ENCODE measurements around the gene FAM167B. TPM values are rescaled to one million over a fixed set of nuclear protein-coding genes. Genes with fewer than 3 reads are reported as not detected.
"Not testable (repeated sequence)": the region's sequence is repeated elsewhere in the genome, so short reads cannot be mapped to it uniquely, and the experiment has no call there.

FAM167B gene
- polyA plus RNA-seq, 3 donors = 8.5 to 10.5 (median 10.3) TPM

DNA sequence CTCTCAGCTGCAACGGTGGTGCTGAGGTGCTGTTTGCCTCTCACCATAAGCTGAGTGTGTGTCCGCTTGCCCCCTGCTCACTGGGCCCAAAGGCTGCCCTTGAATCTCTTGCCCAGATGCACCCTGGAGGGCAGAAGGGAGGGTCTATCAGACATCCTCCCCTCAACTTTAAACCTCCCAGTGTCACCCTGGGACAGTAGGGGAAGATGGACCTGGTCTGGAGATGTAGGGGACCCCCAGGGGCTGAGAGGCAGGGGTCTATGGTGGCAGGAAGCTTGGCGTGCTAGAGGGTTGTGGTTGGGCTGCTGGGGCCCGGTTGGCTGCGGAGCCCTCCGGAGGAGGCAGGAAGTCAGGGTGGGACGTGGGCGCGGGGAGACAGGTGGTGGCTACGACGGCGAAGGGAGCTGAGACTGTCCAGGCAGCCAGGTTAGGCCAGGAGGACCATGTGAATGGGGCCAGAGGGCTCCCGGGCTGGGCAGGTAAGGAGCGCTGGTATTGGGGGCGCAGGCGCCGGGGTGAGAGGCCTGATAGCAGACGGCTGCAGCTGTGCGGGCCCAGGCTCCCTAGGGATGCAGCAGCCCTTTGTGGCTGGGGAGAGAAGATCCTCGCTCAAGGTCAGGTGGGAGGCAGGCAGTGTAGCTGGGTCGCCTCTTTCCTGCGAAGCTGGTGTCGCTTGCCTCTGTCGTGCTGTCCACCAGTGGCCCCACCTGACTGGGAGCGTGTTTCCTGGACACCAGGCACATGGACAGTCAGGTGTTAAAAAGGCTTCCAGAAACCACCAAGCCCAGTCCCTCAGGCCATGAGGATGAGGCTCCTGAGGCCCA, 4.1 kb downstream of the FAM167B start, which contains the start of gene LCK:
Gene LCK (plus strand): TSS at position 373 of the 824 bp plus-strand sequence. CDS start 23,065 bp downstream, outside the sequence.
- no peak for DNase-seq

DNA sequence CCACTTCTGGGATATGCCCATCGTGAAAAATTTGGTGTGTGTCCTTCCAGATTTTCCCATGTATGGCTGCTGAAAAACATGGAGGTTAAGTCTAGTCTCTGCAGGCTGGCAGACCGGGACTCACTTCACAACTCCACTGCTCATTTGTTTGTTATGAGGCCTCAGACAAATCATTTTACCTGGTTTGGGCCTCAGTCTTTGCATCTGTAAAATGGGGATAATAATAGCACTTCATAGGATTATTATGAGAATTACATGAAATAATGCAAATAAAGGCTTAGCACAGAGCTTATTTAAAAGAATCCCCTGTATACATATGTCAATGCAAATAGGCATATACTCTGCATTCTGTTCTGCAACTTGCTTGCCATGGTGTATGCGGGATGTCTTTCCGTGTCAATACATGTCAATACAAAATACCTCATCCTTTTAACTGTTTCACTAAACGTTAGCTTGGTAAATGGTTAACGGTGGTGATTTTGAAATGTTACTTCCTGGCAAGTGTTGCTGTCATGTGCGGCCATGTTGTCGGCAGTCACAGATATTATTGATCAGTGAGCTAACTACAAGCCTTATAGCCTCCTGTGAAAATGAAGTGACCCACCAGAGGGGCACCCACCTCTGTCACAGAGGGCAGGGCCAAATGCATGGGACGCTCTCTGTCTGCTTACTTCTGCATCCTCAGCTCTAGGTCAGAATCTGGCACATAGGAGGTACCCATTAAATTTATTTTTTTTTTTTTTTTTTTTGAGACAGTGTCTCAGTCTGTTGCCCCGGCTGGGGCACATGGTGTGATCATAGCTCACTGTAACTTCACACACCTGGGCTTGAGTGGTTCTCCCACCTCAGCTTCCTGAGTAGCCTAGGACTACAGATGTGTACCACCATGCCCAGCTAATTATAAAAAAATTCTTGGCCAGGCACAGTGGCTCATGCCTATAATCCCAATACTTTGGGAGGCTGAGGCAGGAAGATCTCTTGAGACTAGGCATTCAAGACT, 8.3 kb downstream of the FAM167B start:
- no peak for DNase-seq

DNA sequence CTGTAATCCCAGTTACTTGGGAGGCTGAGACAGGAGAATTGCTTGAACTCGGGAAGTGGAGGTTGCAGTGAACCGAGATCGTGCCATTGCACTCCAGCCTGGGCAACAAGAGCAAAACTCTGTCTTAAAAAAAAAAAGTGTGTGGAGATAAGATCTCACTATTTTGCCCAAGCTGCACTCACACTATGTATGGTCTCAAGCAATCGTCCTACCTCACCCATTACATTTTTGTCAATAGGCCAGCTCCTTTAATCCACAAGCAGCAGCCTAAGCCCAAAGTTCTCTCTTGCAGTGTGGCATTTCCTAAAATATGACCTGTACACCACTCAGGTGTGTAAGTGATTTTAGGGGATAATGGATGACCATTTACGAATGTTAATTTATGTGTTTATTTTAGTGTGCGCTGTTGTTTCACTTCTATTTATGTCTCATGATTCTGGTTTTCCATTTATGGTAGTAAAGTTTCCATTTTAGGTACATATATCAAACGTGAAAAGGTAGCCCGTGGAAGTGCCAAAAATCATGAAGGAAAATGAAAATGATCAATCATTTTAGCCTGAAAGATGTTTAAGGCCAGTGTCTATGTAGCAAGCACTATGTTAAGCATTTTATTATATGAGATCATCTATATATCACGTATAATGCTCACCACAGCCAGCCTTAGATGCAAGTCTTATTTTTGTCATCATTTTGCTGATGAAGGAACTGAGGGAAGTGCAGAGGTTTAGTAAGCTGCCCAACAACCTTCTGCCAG, 9.6 kb downstream of the FAM167B start:
- DNase-seq = no peak

DNA sequence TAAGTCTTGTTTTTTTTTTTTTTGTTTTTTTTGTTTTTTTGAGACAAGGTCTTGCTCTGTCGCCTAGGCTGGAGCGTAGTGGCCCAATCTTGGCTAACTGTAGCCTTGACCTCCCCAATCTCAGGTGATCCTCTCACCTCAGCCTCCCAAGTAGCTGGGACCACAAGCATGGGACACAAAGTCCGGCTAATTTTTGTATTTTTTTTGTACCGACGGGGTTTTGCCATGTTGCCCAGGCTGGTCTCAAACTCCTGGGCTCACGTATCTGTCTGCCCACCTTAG, 10.1 kb downstream of the FAM167B start:
- no peak for DNase-seq

DNA sequence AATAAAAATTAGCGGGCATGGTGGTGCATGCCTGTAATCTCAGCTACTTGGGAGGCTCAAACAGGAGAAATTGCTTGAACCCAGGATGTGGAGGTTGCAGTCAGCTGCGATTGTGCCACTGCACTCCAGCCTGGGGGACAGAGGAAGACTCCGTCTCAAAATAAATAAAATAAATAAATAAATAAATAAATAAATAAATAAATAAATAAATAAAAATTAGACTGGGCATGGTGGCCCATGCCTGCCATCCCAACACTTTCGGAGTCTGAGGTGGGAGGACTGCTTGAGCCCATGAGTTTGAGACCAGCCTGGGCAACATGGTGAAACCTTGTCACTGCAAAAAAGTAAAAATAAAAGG, 16.2 kb downstream of the FAM167B start:
- DNase-seq = not testable (repeated sequence)

DNA sequence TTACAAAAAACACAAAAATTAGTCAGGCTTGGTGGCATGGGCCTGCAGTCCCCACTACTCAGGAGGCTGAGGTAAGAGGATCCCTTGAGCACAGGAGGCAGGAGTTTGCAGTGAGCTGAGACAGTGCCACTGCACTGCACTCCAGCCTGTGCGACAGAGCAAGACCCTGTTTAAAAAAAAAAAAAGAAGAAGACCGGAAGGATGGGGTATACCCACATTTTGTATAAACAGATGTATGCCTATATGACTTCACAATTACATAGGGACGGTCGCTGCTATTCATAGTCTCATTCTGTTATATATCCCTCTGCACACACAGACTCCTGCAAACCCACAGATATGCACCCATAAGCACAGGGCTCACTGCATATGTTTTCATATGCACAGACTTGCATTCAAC, 16.7 kb downstream of the FAM167B start:
- DNase-seq = no peak

DNA sequence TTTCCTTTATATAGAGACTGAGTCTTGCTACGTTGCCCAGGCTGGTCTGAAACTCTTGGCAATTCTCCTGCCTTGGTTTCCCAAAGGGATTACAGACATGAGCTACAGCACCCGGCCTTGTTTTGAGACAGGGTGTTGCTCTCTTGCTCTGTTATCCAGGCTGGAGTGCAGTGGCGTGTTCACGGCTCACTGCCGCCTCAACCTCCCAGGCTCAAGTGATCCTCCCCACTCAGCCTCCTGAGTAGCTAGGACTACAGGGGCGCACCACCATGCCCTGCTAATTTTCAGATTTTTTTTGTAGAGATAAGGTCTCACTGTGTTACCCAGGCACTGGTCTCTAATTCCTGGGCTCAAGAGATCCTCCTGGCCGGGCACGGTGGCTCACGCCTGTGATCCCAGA, 18.8 kb downstream of the FAM167B start:
- DNase-seq = no peak

DNA sequence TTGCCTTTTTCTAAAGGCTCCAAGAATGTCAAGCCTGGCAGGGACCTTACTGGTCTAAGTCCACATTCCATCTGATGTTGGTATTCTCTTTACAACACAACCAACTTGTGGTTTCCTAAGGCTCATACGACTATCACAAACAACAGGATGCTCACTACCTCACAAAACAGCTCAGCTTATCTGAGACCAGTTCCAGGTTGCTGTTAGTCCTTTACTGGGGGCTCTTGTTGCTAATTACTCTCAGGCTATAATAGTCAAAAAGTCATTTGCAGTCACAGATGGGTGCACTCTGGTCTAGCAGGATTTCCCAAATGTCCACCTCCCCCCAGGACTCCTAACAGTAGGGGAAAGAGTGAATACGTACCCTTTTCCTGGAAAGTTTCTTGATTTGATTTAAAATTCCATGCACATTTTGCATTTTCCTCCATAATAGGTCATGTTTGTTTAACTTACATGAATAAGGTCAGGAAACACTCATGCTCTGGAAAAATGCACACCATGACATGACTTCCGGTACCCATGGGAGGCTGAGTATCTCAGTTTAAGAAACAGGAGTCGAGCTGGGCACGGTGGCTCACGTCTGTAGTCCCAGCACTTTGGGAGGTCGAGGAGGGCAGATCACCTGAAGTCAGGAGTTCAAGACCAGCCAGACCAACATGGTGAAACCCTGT, 20.0 kb downstream of the FAM167B start:
- no peak for DNase-seq

DNA sequence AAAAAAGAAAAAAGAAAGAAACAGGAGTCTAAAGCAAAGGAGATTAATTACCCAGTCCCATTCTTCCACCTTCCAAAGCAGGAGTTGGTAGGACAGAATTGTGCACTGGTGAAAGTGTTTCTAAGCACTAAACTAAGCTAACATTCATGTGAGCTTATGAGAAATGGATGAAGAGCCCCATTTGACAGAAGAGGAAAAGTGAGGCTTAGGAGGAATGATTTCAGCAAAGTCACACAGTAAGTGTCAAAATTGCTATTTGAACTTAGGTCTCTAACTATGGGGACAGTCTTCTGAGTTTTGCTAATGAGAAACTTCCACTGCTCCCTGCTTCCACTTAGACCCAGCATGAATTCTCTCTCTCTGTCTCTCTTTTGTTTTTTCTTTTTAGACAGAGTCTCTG, 22.7 kb downstream of the FAM167B start:
- no peak for DNase-seq

DNA sequence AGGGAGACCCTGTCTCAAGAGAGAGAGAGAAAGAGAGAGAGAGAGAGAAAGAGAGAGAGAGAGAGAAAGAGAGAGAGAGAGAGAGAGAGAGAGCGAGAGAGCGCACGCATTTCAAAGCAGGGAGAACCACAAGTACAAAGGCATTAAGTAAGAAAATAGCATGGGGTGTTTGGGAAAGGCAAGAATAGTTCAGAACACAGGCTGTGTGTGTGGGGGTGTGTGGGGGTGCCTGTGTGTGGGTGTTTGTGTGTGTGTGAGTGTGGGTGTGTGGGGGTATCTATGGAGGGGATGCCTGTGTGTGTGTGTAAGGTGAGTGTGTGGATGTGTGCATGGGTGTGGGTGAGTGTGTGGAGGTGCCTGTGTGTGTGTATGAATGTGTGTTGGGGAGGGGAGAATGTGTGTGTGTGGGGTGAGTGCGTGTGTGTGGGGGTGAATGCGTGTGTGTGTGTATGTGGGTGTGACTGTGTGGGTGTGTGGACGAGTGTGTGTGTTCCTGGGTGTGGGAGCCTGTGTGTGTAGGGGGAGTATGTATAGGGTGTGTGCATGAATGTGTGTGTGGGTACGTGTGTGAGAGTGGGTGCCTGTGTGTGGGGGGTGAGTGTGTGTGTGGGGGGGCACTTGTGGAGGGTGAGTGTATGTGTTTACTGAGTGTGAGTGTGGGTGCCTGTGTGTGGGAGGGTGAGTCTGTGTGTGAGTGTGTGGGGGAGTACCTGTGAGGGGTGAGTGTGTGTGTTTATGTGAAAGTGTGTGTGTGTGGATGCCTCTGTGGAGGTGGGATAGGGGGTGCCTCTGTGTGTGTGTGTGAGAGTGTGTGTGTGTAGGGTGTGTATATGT, 25.8 kb downstream of the FAM167B start:
- no peak for DNase-seq

DNA sequence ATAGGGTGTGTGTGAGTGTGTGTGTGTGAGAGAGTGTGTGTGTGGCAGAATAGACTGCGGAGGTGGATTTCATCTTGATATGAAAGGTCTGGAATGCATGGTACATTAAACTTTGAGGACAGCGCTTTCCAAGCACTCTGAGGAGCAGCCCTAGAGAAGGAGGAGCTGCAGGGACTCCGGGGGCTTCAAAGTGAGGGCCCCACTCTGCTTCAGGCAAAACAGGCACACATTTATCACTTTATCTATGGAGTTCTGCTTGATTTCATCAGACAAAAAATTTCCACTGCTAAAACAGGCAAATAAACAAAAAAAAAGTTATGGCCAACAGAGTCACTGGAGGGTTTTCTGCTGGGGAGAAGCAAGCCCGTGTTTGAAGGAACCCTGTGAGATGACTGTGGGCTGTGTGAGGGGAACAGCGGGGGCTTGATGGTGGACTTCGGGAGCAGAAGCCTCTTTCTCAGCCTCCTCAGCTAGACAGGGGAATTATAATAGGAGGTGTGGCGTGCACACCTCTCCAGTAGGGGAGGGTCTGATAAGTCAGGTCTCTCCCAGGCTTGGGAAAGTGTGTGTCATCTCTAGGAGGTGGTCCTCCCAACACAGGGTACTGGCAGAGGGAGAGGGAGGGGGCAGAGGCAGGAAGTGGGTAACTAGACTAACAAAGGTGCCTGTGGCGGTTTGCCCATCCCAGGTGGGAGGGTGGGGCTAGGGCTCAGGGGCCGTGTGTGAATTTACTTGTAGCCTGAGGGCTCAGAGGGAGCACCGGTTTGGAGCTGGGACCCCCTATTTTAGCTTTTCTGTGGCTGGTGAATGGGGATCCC, 26.6 kb downstream of the FAM167B start:
- DNase-seq = no peak

DNA sequence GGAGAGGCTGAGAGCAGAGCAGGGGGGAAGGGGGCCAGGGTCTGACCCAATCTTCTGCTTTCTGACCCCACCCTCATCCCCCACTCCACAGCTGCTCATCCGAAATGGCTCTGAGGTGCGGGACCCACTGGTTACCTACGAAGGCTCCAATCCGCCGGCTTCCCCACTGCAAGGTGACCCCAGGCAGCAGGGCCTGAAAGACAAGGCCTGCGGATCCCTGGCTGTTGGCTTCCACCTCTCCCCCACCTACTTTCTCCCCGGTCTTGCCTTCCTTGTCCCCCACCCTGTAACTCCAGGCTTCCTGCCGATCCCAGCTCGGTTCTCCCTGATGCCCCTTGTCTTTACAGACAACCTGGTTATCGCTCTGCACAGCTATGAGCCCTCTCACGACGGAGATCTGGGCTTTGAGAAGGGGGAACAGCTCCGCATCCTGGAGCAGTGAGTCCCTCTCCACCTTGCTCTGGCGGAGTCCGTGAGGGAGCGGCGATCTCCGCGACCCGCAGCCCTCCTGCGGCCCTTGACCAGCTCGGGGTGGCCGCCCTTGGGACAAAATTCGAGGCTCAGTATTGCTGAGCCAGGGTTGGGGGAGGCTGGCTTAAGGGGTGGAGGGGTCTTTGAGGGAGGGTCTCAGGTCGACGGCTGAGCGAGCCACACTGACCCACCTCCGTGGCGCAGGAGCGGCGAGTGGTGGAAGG, 27.8 kb downstream of the FAM167B start:
- DNase-seq = no peak

DNA sequence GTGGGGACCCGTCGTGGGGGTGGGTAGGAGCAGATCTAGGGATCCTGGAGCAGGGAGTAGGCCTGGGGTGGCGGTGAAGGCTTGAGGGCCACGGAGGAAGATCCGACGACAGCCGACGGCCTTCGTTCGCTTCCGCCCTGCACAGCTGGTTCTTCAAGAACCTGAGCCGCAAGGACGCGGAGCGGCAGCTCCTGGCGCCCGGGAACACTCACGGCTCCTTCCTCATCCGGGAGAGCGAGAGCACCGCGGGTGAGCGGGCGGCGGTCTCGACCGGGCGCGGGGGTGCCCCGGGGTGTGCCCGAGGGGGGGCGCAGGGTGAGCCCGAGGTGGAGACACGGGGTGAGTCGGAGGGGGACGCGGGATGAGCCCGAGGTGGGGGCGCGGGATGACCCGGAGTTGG, 28.4 kb downstream of the FAM167B start:
- DNase-seq = no peak

DNA sequence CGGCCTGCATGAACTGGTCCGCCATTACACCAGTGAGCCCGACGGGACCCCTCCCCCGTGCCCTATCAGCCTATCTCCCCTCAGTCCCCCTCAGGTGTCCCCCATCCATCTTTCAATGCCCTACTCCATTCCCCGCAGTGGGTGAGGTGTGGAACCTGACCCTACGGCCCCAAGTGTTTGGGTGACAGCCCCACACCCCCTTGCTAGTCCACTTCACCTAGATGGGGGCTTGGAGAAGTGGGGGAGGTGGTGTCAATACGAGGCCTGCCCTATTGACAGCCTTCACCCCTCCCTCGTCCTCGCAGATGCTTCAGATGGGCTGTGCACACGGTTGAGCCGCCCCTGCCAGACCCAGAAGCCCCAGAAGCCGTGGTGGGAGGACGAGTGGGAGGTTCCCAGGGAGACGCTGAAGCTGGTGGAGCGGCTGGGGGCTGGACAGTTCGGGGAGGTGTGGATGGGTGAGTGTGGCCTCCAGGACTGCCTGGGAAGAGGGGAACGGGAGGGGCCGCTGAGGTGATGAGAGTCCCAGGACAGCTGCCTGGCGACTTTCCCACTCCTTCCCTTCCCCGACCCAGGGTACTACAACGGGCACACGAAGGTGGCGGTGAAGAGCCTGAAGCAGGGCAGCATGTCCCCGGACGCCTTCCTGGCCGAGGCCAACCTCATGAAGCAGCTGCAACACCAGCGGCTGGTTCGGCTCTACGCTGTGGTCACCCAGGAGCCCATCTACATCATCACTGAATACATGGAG, 29.2 kb downstream of the FAM167B start:
- DNase-seq = no peak

DNA sequence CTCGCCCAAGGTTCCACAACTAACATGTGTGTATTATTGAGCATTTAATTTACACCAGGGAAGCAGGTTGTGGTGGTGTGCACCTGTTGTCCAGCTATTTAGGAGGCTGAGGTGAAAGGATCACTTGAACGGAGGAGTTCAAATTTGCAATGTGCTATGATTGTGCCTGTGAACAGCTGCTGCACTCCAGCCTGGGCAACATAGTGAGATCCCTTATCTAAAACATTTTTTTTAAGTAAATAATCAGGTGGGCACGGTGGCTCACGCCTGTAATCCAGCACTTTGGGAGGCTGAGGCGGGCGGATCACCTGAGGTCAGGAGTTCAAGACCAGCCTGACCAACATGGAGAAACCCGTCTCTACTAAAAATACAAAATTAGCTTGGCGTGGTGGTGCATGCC, 37.8 kb downstream of the FAM167B start:
- not testable (repeated sequence) for DNase-seq

DNA sequence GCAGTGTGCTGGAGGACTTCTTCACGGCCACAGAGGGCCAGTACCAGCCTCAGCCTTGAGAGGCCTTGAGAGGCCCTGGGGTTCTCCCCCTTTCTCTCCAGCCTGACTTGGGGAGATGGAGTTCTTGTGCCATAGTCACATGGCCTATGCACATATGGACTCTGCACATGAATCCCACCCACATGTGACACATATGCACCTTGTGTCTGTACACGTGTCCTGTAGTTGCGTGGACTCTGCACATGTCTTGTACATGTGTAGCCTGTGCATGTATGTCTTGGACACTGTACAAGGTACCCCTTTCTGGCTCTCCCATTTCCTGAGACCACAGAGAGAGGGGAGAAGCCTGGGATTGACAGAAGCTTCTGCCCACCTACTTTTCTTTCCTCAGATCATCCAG, 38.6 kb downstream of the FAM167B start:
- DNase-seq = no peak

DNA sequence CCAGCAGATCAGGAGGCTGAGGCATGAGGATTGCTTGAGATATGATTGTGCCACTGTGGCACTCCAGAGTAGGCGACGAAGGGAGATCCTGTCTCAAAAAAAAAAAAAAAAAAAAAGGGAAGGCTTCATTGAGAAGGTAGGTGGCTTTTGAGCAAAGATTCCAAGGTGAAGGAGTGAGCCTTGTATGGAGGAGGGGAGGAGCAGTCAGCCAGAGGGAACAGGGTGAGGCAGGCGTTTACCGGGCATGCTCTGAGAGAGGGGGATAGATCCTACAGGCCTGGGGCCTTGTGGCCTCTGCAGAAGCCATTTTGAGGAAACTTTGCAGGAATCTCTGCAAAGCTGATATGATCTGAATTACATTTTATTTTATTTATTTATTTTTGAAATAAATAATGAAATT, 39.7 kb downstream of the FAM167B start:
- DNase-seq = no peak

DNA sequence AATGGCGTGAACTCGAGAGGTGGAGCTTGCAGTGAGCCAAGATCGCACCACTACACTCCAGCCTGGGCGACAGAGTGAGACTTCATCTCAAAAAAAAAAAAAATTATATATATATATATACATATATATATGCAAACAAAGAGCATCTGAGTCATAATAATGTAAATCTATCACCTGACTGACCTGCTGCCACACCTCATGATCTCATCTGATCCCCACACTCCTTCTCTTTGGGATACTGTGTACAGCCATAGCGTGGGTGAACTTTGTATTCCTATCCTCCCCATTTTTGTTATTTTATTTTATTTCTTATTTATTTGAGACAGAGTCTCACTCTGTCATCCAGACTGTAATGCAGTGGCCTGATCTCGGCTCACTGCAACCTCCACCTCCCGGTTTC, 42.2 kb downstream of the FAM167B start:
- DNase-seq = no peak
